HG03064 (cell line): Measurements from ENCODE around the gene CFAP410.
A peak's percentile ranks its signal among the peaks of the same experiment; 100 is the strongest.
"Not testable (repeated sequence)": the region's sequence is repeated elsewhere in the genome, so short reads cannot be mapped to it uniquely, and the experiment has no call there.

ENCODE experiments used
- ATAC-seq: cut with Tn5 transposase; IDR thresholded peaks from one replicate; pipeline ENCODE4 v1.9.1; 2021; ENCODE audit warnings: low read depth; ENCODE audit not compliant: unreplicated experiment

The CFAP410 gene

GRCh38 chr21:44352253-44352860, 13.2 kb upstream of the CFAP410 start:
- ATAC-seq, result no peak

- ATAC-seq, result no peak
Observed at GRCh38 chr21:44351535-44352252, 12.5 kb upstream of the CFAP410 start.

GRCh38 chr21:44350773-44351481, 11.7 kb upstream of the CFAP410 start:
- ATAC-seq, result no peak

- ATAC-seq, result no peak
Observed at GRCh38 chr21:44349847-44350772, 10.9 kb upstream of the CFAP410 start.

- ATAC-seq, result no peak
Observed at GRCh38 chr21:44349416-44349846, 10.2 kb upstream of the CFAP410 start.

- no peak for ATAC-seq
Observed at GRCh38 chr21:44348861-44349260, 9.7 kb upstream of the CFAP410 start.

- no peak for ATAC-seq
Observed at GRCh38 chr21:44347911-44348451, 8.8 kb upstream of the CFAP410 start.

- ATAC-seq, result no peak
Observed at GRCh38 chr21:44345495-44345894, 6.3 kb upstream of the CFAP410 start.

- ATAC-seq, result no peak
Observed at GRCh38 chr21:44344541-44345183, 5.5 kb upstream of the CFAP410 start.

- ATAC-seq, result not testable (repeated sequence)
Observed at GRCh38 chr21:44342981-44343380, 3.8 kb upstream of the CFAP410 start.

- not testable (repeated sequence) for ATAC-seq
Observed at GRCh38 chr21:44341726-44342458, 2.7 kb upstream of the CFAP410 start.

GRCh38 chr21:44337941-44338895, 972 bp downstream of the CFAP410 start:
- peak; percentile 13 for ATAC-seq

GRCh38 chr21:44337449-44337848, 1.7 kb downstream of the CFAP410 start:
- no peak for ATAC-seq

- ATAC-seq, result no peak
Observed at GRCh38 chr21:44335266-44336059, 3.7 kb downstream of the CFAP410 start.

GRCh38 chr21:44334329-44335030, 4.7 kb downstream of the CFAP410 start:
- ATAC-seq, result no peak

- ATAC-seq, result no peak
Observed at GRCh38 chr21:44333509-44334328, 5.5 kb downstream of the CFAP410 start.
